GM19035 (cell line): ENCODE data around the gene YAF2.
A peak's percentile ranks its signal among the peaks of the same experiment; 100 is the strongest.

ENCODE experiments used
- ATAC-seq: cut with Tn5 transposase; IDR thresholded peaks from one replicate; pipeline ENCODE4 v1.9.1; 2021; ENCODE audit not compliant: unreplicated experiment

YAF2 gene, protein sequence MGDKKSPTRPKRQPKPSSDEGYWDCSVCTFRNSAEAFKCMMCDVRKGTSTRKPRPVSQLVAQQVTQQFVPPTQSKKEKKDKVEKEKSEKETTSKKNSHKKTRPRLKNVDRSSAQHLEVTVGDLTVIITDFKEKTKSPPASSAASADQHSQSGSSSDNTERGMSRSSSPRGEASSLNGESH

DNA sequence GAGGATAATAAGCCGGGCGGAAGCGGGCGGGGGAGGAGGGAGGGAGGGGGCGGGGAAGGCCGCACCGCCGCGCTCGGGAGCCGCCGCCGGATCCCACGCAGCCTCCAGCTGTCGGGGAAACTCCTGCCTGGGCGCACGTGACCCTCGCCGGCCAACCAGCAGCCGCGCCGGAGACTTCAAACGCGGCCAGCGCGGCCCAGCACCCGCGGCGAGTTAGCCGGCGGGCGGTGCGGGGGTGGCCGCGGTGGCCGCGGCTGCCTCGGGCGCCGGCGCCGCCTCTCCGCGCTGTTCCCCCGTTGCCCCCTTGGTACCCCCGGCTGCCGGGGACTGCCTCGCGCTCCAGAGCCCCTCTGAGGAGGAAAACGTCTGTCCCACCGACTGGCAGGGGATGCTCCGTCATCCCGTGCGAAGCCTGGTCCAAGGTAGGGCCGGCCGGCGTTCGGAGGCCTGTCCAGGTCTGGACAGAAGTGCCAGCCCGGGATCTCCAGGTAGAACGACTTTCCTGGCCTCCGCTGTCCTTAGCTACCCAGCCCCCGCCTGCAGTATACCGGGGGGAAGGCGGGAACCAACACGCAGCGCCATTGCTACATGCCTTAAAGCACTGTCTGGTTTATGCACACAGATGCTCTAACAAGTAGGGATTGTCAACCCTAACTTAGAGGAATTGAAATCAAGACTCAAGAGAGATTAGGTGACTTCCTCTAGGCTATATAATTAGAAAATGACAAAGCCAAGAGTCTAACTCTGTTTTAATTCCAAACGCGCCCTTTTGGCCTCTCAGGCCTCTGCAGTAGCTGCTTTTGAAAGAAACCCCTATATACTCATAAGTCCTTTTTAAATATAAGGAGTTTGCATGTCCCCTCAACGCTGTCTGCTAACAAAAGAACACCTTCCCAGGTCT lies at the start of gene YAF2:
Gene YAF2, minus strand, starts transcription at position 9 of the 901 bp plus-strand sequence. CDS start 68 bp downstream, outside the sequence.
- ATAC-seq = peak; percentile 83

DNA sequence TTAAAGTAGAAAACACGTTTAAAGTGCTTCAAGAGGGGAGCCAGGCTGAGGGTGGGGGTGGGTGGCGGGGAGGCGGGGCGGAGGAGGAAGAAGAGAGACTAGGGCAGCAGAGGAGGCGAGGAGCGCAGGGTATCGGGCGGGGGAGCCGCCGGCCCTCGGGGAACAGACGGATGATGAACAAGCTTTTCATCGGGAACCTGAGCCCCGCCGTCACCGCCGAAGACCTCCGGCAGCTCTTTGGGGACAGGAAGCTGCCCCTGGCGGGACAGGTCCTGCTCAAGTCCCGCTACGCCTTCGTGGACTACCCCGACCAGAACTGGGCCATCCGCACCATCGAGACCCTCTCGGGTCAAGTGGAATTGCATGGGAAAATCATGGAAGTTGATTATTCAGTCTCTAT lies 48.7 kb upstream of the YAF2 start:
- ATAC-seq = no peak

DNA sequence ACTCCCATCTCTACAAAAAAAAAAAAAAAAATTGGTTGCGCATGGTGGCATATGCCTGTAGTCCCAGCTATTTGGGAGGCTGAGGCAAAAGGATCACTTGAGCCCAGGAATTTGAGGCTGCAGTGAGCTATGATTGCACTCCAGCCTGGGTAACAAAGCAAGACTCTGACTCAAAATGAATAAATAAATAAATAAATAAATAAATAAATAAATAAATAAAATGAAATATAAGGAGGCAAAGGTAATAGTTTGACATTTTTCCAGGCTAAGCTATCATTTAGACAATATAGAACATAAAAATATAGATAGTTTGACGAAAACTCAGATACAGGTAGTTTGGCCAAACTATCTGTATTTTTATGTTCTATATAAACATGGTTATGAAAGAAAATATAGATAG lies 47.4 kb upstream of the YAF2 start:
- no peak for ATAC-seq

DNA sequence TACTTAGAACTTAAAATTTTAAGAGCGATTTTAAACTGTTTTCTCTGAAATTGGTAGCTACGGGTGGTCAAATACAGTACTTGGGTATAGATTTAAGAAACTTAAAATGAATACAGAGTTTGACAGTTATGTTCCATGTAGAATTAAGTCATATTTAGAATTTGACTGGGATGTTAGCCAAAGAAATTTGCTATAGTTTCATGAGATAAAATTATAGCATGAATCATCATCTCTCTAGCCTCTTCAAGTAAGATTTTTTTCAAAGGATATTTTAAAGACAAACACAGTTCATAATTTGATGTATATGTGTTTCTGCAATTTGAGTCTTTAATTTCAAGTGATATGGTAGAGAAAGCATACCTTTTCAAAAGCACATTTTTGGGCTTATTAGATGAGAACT lies 46.8 kb upstream of the YAF2 start:
- no peak for ATAC-seq

DNA sequence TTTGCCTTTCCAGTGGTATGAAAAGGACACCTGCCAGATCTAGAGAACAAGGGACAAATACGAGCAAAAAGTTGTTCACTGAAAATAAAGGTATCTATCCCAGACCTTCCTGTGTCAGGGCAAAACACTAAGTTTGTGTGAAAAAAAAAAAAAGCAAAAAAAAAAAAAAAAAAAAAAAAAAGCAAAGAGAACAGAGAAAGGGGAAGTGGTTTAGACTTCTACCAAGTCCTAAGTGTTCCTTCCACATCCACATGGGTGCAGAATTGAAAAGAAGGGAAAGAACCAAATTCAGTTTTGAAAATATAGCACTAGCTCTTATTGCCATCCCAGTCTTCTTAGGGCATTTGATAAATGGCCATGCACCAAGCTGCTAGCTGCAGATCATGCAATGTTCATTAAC lies 46.1 kb upstream of the YAF2 start:
- ATAC-seq = no peak

DNA sequence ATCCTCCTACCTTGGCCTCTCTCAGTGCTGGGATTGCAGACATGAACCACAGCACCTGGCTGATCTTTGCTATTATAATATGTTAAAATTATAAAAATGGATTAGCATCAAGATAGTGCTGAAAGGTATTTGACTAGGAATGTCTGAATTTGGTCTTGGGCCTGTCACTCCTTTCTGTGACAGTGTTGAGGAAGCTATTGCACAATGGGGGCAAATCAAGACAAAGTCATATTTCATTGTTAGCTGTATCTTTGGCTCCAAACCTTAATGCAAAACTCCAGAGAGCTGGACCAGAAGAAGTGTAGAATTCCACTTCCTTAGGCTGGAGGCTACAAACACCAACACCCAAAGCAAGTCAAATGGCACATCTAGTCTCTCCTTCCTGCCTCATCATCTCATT lies 45.7 kb upstream of the YAF2 start:
- no peak for ATAC-seq

DNA sequence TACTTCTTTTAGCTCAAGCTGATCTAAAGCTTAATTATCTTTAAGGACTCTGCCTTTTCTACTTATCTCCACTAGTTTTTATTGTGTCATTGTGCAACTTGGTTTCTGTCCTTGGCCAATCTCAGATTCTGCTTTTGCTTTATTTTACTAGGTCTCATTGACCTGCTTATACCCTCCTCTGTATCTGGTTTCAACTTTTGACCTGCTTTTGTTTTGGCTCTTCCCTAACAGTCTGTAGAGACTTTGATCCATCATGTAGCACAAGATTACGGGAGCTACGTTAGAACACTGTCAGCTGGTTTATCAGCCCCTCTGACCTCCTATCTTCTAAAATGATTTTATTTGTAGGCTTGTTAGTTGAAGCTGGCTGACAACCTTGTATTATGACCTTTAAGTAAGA lies 44.2 kb upstream of the YAF2 start:
- no peak for ATAC-seq

DNA sequence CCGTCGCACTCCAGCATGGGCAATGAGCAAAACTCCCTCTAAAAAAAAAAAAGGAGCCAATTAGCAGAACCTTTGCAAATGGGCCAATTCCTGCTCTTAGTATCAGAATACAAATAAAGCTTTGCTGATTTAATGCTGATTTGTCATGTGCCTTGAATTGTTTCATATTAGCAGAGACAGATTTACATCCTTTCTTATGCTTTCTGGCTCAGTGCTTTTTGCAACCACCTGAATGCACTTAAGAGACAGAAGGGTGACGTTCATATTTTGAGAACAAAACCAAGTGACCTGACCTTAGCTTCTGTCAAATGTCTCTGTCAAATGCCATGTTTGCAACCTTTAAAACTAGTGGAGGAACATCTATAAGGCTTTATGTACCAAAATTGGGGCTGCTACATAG lies 43.8 kb upstream of the YAF2 start:
- ATAC-seq = no peak

DNA sequence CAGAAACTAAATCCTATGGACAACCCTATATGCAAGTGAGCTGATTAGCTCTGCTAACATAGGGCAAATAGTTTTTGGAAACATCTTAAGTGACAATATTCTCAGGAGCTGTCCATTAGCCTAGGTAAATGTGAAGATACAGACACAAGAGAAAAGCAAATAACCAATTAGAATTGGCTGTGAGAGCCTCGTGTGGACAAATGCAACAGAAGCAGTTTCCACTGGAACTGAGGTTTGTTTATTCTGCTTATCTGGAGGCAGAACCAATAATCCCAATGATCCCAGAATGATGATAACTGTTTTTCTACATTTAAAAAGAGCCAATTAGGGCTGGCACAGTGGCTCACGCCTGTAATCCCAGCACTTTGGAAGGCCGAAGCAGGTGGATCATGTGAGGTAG lies 43.2 kb upstream of the YAF2 start:
- no peak for ATAC-seq

DNA sequence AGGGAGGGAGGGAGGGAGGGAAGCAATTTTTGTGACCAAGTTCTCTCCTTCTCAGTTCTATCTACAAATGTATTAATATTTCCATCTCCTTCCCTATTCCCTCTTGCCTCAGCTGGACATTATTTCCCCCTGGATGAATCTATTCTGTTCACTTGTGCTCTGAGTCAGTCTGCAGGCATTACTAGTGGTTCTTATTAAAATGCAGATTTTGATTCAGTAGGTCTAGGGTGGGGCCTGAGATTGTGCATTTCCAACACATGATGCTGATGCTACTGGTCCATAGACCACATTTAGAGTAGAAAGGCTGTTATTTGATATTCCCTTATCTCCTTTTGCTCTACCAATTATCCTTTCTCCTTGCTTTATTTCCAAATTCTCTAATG lies 40.1 kb upstream of the YAF2 start:
- ATAC-seq = no peak

DNA sequence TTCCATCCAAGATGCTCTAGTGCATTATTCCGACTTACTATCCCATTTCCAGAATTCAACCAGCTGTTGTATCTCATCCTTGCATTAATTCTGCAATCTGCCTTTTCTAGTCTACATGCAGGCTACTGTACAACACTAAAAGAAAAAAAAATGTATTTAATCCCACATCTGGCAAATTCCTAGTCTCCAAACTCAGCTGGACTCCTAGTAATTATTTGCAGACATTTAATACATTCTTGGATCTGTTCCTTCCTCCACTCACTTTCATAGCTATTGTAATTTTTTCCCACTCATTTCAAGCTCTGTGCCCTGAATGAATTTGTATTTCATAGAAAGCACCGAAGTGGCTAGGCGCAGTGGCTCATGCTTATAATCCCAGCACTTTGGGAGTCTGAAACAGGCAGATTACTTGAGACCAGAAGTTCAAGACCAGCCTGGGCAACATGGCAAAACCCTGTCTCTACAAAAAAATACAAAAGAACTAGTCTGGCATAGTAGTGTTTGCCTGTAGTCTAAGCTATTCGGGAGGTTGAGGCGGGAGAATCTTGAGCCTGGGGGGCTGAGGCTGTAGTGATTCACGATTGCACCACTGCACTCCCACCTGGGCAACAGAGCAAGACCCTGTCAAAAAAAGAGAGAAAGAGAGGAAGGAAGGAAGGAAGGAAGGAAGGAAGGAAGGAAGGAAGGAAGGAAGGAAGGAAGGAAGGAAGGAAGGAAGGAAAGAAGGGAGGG lies 39.5 kb upstream of the YAF2 start:
- no peak for ATAC-seq

DNA sequence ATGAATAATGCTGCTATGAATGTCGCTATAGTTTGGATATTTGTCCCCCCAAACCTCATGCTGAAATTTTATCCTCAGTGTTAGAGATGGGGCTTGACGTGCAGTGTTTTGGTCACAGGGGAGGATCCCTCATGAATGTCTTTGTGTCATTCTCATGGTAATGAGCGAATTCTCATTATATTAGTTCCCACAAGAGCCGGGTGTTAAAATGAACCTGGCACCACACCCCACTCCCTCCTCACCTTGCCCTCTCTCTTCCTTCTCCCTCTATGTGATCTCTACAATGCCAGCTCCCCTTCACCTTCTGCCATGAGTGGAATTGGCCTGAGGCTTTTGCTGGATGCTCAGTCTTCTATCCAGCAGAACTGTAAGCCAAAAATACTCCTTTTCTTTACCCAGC lies 37.5 kb upstream of the YAF2 start:
- no peak for ATAC-seq

DNA sequence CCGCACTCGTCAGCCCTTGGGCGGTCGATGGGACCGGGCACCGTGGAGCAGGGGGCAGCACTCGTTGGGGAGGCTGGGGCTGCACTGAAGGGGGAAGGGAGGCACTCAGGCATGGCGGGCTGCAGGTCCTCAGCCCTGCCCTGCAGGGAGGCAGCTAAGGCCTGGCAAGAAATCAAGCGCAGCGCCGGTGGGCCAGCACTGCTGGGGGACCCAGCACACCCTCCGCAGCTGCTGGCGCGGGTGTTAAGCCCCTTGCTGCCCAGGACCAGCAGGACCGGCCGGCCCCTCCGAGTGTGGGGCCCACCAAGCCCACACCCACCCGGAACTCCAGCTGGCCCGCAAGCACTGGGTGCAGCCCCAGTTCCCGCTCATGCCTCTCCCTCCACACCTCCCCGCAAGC lies 35.7 kb upstream of the YAF2 start:
- no peak for ATAC-seq

DNA sequence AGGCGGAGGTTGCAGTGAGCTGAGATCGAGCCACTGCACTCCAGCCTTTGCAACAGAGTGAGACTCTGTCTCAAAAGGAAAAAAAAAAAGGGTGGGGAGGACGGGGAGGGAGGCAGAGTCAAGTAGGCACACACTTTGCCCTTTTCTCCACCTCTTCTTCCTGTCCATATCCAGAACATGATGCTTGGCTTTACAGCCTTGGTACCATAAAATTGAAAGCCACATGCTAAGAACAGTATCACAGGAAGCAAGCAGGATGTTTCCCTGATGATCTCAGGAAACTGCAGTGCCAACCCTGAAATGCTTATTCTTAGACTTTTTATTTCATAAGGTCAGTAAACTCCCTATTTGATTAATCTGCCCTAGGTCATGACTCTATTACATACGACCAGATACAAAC lies 32.5 kb upstream of the YAF2 start:
- ATAC-seq = no peak

DNA sequence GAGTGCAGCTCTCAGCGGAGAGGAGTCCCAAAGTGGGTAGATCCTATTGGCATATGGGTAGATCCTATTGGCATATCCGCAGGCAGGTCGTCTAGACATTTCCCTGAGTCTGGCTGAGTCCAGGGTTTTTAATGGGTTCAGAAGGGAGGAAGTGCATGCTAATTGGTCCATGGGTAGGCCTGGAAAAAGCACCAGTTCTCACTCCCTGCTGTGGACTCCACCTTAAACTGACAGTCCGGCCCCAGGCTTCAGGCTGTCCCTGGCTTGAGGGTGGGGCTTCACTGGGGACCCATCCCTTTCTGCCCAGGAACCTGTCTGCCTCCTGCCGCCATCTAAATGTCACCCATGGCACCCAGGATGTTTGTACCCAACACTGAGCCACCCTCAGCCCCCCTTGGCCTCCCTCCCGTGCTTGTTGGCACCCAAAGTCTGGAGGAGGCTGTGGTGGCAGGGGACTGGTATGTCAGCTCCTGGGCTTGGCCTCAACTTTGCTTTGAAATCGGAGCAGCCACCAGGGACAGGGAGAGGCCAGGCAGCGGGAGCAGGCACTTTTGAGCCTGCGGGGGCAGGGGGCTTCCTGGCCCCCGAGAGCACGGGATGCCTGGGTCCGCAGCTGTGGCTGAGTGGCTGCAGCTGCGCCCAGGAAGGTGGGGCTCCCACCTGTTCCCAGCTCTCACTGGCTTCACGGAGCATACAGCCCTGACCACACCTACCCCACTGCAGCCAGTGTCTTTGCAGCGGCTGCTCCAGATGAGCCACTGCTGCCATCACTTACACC lies 29.6 kb upstream of the YAF2 start:
- ATAC-seq = no peak

DNA sequence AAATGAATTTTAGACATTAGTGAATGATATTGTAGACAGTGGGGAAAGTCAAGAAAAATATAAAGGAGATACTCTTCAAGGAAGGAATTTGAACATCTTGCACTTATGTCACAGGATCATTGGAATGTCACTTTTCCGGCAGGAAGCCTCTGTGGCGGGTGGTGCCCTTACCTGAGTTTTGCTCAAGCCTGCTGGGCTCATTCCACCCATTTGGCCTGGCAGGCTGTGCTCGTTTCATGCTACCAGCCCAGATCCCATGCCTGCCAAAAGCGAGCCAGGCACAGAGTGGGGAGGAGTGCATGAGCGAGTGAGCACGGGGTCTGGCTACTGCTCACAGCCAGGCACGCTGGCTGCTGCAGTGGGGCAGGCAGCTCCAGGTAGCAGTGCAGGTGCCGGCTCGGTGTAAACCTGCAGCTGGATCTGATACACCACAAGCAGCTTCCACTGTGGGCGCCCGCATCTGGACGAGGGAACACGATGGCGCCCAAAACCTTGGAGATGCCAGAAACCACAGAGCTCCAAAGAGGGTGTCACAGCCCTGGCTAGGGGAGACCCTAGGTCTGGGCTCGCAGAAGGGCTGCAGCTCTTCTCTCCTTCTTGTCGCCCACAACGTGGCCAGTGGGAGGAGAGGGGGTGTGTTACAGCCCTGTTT lies 28.7 kb upstream of the YAF2 start:
- ATAC-seq = no peak

DNA sequence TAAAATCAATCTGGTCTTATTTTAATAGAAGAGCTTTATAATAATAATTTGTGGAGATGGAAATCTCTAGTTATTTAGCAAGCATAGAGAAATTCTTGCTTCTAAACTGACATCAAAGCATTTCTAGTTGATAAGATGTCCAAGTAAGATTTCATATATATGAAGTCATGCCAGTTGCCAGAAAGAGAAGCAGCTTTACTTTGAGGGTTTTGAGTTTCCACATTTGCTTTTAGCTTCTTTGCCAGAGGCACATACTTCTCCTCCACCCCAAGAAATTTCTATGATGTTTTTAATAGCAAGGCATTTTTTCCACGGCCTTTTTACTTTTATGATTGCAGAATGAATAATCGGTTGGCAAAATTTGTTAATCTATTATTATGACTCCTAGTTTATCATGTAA lies 24.2 kb upstream of the YAF2 start:
- no peak for ATAC-seq

DNA sequence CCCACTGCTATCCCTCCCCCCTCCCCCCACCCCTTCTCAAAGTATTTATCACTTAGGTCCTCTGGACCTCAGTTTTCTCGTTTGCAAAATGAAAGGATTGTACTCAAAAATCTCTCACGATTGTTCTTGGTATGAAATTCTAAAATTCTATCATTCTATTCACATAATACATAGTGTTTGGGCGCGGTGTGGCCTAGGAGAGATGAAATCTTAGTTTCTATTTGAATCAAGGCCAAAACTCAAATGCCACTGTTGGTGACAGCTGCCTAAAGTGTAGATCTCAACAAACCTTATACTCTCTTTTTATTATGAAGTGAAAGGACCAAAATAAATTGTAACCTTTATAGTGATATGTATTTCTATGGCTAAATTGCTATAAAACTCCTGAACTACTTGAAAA lies 23.7 kb upstream of the YAF2 start:
- no peak for ATAC-seq

DNA sequence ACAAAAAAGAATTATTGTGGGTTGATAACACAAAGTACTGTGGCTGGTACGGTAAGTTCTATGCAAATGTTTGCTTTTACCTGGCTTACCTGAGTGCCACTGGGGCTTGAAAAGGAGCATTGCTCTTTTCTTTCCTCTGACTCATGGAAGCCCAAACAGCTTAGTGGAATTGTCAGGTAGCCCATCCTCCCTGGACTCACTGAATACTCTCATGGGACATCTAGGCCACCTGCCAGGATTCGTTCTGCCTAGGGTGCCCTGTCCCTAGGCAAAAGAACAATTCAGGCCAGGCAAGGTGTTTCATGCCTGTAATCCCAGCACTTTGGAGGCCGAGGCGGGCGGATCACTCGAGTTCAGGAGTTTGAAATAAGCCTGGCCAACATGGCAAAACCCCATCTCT lies 22.5 kb upstream of the YAF2 start:
- ATAC-seq = no peak

DNA sequence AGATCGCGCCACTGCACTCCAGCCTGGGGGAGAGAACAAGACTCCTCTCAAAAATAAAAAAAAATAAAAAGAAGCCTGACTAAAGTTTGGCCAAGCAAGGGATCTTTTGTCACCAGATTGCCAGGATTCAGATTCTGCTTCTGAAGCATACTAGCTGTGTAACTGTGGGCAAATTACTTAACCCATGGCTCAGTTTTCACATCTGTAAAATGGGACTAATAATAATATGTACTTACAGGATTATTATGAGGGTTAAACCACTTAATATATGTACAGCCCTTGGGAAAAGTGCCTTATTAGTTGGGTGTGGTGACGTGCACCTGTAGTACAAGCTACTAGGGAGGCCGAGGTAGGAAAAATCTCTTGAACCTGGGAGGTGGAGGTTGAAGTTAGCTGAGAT lies 21.7 kb upstream of the YAF2 start:
- ATAC-seq = no peak

DNA sequence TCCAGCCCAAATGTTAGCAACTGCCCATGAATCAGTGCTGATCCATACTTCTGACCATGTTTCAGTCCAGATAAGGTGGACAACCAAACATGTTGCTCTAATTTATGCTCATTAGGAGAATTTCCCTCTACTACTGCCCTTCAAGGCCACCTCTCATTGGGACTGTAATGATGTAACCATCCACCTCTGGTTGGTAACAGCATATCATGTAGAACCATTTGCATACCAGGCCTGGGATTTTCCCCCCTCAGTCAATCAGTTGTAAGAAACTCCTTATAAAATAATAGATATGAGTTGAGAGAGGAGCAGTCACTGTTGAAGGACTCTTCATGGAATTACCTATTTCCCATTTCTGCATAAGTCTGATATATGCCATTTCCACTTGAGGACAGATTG lies 17.8 kb upstream of the YAF2 start:
- no peak for ATAC-seq
